PC-9 (cell line): ENCODE results near the gene CASQ1. TPM values are rescaled to one million over a fixed set of nuclear protein-coding genes. Genes with fewer than 3 reads are reported as not detected.
A peak's percentile ranks its signal among the peaks of the same experiment; 100 is the strongest.

Source experiments
- BruUV-seq: library from RNA; stranded (reverse); fragments of 400-500 nt; replicated peaks from 2 replicates; lab custom pipeline; 2021; lab: Mats Ljungman, UMichigan
- CTCF ChIA-PET: fragments of 300-600 bp; sonication (Branson Sonifier 250); formaldehyde crosslinking; loops from one replicate; lab custom pipeline; 2022; ENCODE audit warnings: antibody characterized with exemption; lab: Charles Lee
- POLR2A ChIA-PET: fragments of 300-600 bp; sonication (Branson Sonifier 250); formaldehyde crosslinking; loops from one replicate; lab custom pipeline; 2022; ENCODE audit warnings: antibody characterized with exemption; ENCODE audit not compliant: unreplicated experiment; lab: Charles Lee
- DNase-seq, 2 experiments: peaks; one replicate each; pipeline versions ENCODE4 v3.0.0 to v3.0.0-alpha.2; 2015 to 2022; ENCODE audit warnings: mixed read lengths in 1 of 2
- H2AFZ ChIP-seq: fragments of 200-600 bp; sonication (generic); 2 replicates; pipeline ENCODE4 v1.8.1; 2017; ENCODE audit warnings: antibody characterized with exemption
- H3F3A ChIP-seq: fragments of 200-600 bp; sonication (generic); 2 replicates; pipeline ENCODE4 v1.8.1; 2017; ENCODE audit warnings: antibody characterized with exemption, mild to moderate bottlenecking, low read depth; ENCODE audit not compliant: insufficient read depth
- H3K27ac ChIP-seq: fragments of 200-600 bp; sonication (generic); 2 replicates; pipeline ENCODE4 v1.6.1; 2016; ENCODE audit warnings: mixed run types
- H3K27me3 ChIP-seq: fragments of 200-600 bp; sonication (generic); 2 replicates; pipeline ENCODE4 v1.6.1; 2016; ENCODE audit warnings: low read depth, mixed run types; ENCODE audit not compliant: insufficient read depth
- H3K36me3 ChIP-seq: fragments of 200-600 bp; sonication (generic); 2 replicates; pipeline ENCODE4 v1.6.1; 2016; ENCODE audit warnings: low read depth, mixed run types
- H3K4me1 ChIP-seq: fragments of 200-600 bp; sonication (generic); replicated peaks from 2 replicates; pipeline ENCODE4 v1.6.1; 2016; ENCODE audit warnings: mixed run types; ENCODE audit not compliant: insufficient read depth
- H3K4me2 ChIP-seq: fragments of 200-600 bp; sonication (generic); 2 replicates; pipeline ENCODE4 v1.6.1; 2017; ENCODE audit warnings: mixed run types
- H3K4me3 ChIP-seq: fragments of 200-600 bp; sonication (generic); 2 replicates; pipeline ENCODE4 v1.6.1; 2016; ENCODE audit warnings: mixed run types
- H3K79me2 ChIP-seq: fragments of 200-600 bp; sonication (generic); 2 replicates; pipeline ENCODE4 v1.6.1; 2017; ENCODE audit warnings: low read depth, mixed run types
- H3K9me2 ChIP-seq: fragments of 200-600 bp; sonication (generic); 2 replicates; pipeline ENCODE4 v1.8.1; 2017; ENCODE audit warnings: mild to moderate bottlenecking; ENCODE audit not compliant: insufficient read depth
- H3K9me3 ChIP-seq: fragments of 200-600 bp; sonication (generic); 2 replicates; pipeline ENCODE4 v1.8.1; 2016; ENCODE audit warnings: low read depth; ENCODE audit not compliant: insufficient read depth
- H4K20me1 ChIP-seq: fragments of 200-600 bp; sonication (generic); 2 replicates; pipeline ENCODE4 v1.8.1; 2017; ENCODE audit not compliant: insufficient read depth
- EZH2 ChIP-seq: fragments of 200-600 bp; sonication (generic); IDR thresholded peaks from 2 replicates; pipeline ENCODE4 v1.8.0; 2017; ENCODE audit warnings: antibody characterized with exemption, low read depth
- intact Hi-C: fragments of 100-400 bp; cut with micrococcal nuclease; formaldehyde crosslinking; loops from one replicate; pipeline ENCODE4 v1.10.0; 2022; ENCODE audit not compliant: unreplicated experiment
- total RNA-seq: library from RNA; stranded (reverse); gene quantifications from 2 replicates; pipeline ENCODE4 v1.2.3, GENCODE V29; 2021
- TF ChIP-seq, protein P1 (sequence below): fragments of 200-600 bp; sonication (generic); conservative IDR thresholded peaks from 2 replicates; pipeline ENCODE4 v1.6.1; 2017; ENCODE audit warnings: mixed run types, antibody characterized with exemption, mild to moderate bottlenecking, moderate library complexity

The CASQ1 gene
- total RNA-seq, 1 experiment from 2014 or later: not detected

DNA sequence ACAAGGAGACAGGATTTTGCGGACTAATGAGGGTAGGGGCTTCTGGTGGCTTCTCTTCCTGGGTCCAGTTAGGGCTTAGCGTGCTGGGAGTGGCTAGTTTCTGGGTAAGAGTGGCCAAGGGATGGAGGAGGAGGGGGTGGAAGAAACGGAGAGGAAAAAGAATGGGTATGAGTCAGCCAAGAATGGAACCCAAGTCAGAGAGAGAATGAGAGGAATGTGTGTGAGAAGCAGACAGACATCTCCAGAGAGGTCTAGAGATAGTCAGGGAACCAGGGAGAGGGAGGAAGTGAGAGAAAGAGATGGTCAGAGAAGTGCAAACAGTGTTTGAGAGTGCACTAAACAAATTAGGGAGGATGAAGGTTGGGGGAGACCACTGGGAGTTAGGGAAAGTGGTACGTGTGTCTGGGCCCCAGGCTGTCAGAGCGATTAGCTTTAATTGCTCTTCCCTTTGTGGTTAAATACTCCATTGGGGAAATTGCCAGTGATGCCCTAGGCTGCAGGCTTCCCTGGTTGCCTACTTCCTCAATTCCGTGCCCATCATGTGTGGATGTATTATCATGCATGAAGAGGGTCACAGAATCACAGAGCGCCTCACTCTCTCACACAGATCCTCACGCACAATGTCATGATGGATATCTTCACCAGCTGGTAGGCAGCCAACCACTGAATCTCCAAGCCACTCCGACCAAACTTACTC is 16.2 kb downstream of the CASQ1 start:
- Histone ChIP-seq H3K9me3 (no peaks in the 10 kb centered on the region), H3K79me2 (peaks cover 46% of the 10 kb centered on the region), H3K36me3 (peaks cover 10% of the 10 kb centered on the region; the same call in 1 of the 2 replicates), H3F3A (peaks cover 23% of the 10 kb centered on the region), H3K27me3 (no peaks in the 10 kb centered on the region), H3K4me1 (peaks cover 22% of the 10 kb centered on the region), H4K20me1 (peaks cover 19% of the 10 kb centered on the region), H2AFZ (0 out of 2 replicates have a peak overlapping the region, but pooled peaks have one; percentile 95), H3K4me3 (peak overlapping the region; percentile 99), H3K4me2 (peak overlapping the region; percentile 99), H3K9me2 (no peaks in the 10 kb centered on the region), H3K27ac (peak overlapping the region; percentile 67)
- POLR2A ChIA-PET: no interaction called here
- TF ChIP-seq, protein P1, sequence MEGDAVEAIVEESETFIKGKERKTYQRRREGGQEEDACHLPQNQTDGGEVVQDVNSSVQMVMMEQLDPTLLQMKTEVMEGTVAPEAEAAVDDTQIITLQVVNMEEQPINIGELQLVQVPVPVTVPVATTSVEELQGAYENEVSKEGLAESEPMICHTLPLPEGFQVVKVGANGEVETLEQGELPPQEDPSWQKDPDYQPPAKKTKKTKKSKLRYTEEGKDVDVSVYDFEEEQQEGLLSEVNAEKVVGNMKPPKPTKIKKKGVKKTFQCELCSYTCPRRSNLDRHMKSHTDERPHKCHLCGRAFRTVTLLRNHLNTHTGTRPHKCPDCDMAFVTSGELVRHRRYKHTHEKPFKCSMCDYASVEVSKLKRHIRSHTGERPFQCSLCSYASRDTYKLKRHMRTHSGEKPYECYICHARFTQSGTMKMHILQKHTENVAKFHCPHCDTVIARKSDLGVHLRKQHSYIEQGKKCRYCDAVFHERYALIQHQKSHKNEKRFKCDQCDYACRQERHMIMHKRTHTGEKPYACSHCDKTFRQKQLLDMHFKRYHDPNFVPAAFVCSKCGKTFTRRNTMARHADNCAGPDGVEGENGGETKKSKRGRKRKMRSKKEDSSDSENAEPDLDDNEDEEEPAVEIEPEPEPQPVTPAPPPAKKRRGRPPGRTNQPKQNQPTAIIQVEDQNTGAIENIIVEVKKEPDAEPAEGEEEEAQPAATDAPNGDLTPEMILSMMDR: no peak
- TF ChIP-seq EZH2: no peak
- BruUV-seq: no TSS peak
- CTCF ChIA-PET: no interaction called here
- intact Hi-C loops: loop anchor here (5.0 kb wide), 1 partner anchor 174 kb away; the partner anchor contains the start of gene PIGM
- peak; percentile 53 to 68 for DNase-seq

DNA sequence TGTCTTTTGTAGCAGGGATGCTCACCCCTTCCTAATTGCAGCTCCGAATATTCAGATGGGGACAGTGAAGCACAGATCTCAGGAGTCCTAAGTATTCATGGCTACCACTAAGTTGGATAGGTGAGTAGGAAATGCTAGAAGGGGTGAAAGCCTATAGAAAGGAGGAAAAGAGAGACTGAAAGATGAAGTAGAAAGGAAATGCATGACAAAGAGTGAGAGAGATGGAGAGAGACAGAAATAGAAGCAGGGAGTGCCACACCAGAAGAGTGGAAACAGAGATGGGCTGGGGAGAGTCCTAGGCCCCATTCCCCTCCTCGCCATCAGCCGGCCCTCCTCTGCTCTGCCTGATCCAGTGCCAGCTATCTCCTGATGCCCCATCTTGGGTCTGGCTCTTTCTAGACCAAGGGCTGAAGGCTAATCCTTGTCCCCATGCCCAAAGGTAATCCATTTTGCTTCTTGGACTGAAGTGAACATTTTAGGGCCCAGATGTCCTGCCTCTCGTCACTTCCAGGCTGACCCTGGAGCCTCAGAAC is 16.8 kb downstream of the CASQ1 start:
- intact Hi-C loops: loop anchor here (5.0 kb wide), 1 partner anchor 175 kb away; the partner anchor contains the start of gene PIGM

DNA sequence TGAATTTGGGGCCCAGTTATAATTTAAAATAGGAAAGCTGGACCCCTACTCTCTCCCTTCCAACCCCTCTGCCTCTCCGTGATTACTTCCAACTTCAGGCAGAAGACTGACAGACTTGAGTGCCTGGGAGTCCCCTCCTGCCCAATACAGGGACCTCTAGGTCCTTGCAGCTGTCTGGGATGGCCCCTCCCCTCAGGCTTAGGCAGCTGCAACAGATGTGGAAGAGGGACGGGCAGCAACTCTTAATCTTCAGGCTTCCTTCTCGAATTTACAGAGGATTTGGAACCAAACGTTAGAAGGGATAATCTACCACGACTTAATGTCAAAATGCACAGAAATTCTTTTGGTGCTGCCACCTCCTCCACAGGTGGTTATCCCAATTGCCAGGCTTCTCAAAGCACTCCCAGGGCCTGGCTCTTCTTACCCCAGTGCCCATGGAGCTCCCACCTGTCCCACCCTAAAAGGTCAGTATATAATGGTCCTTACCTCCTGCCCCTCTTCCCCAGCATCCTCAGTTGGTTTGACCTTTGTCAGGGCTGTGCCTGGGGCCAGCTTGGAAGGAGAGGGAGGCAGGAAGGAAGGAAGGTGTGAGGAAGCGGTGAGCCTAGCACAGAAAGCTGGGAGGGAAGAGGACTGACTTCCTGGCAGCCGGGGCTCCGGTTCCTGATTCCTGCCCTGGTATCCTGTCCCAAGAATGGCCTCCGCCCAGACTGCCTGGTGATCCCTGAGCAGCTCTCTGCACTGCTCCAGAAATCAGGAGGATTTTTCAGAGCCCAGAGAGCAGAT is 17.6 kb downstream of the CASQ1 start:
- intact Hi-C loops: loop anchor here (5.0 kb wide), 1 partner anchor 176 kb away; the partner anchor contains the start of gene PIGM
- CTCF ChIA-PET: no interaction called here
- Histone ChIP-seq H3K9me2 (no peaks in the 10 kb centered on the region), H3K36me3 (peaks cover 11% of the 10 kb centered on the region; the same call in 1 of the 2 replicates), H3K27ac (no peak overlapping the region), H3K9me3 (no peaks in the 10 kb centered on the region), H3K79me2 (peaks cover 46% of the 10 kb centered on the region), H4K20me1 (peaks cover 19% of the 10 kb centered on the region), H3K4me1 (peaks cover 22% of the 10 kb centered on the region), H3K4me2 (no peak overlapping the region), H3F3A (peaks cover 31% of the 10 kb centered on the region), H3K27me3 (no peaks in the 10 kb centered on the region), H2AFZ (no peak overlapping the region), H3K4me3 (no peak overlapping the region)
- POLR2A ChIA-PET: no interaction called here
- TF ChIP-seq, protein P1: no peak
- TF ChIP-seq EZH2: no peak
- BruUV-seq: no TSS peak
- DNase-seq: no peak

More for the DNA sequence above, 16.8 kb downstream of the CASQ1 start:
- Histone ChIP-seq H3K9me3 (no peaks in the 10 kb centered on the region), H3K27me3 (no peaks in the 10 kb centered on the region), H3F3A (peaks cover 23% of the 10 kb centered on the region), H3K4me3 (no peak overlapping the region), H3K27ac (no peak overlapping the region), H3K4me2 (peak overlapping the region; percentile 99), H2AFZ (no peak overlapping the region), H3K79me2 (peaks cover 46% of the 10 kb centered on the region), H3K9me2 (no peaks in the 10 kb centered on the region), H4K20me1 (peaks cover 19% of the 10 kb centered on the region), H3K4me1 (peaks cover 22% of the 10 kb centered on the region), H3K36me3 (peaks cover 11% of the 10 kb centered on the region; the same call in 1 of the 2 replicates)
- POLR2A ChIA-PET: no interaction called here
- CTCF ChIA-PET: no interaction called here
- DNase-seq: no peak
- no TSS peak for BruUV-seq
- no peak for TF ChIP-seq EZH2
- TF ChIP-seq, protein P1: no peak
